Activated naive CD8-positive, alpha-beta T cell (primary cell): ENCODE results near the gene TMEM97.
"Not testable (repeated sequence)": the region's sequence is repeated elsewhere in the genome, so short reads cannot be mapped to it uniquely, and the experiment has no call there.

ENCODE experiments used
- H3K27ac Mint-ChIP-seq: one replicate; pipeline ENCODE4 v1.8.0; 2021; ENCODE audit warnings: mixed read lengths
- H3K27me3 Mint-ChIP-seq: one replicate; pipeline ENCODE4 v1.8.0; 2021; ENCODE audit warnings: mixed read lengths
- H3K36me3 Mint-ChIP-seq: one replicate; pipeline ENCODE4 v1.8.0; 2021; ENCODE audit warnings: mixed read lengths
- H3K4me1 Mint-ChIP-seq: one replicate; pipeline ENCODE4 v1.8.0; 2021; ENCODE audit warnings: low read depth, mixed read lengths
- H3K4me3 Mint-ChIP-seq: one replicate; pipeline ENCODE4 v1.8.0; 2021; ENCODE audit warnings: mild to moderate bottlenecking, mixed read lengths
- H3K9me3 Mint-ChIP-seq: one replicate; pipeline ENCODE4 v1.8.0; 2021; ENCODE audit warnings: low read depth, mixed read lengths

TMEM97 gene

DNA sequence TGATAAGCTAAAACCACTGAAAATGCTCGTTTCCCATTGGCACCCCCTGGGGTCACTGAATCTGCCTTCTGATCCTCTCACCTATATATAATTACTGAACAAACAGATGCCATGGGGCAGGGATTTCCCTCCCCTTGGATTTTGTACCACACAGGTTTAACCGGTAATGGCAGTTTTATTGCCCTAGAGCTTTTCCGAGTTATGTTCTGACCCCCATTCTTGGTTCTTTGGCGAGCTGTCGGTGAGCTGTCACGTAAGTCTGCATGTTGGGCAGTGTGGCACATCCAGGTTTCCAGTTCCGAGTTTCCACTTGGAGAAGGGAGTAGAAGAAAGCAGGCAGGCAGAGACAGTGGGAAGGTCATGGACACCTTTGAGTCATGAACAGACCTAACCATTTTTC lies 7.1 kb downstream of the TMEM97 start:
- Mint-ChIP-seq H3K36me3 (peaks cover 8% of the 10 kb centered on the region), H3K4me1 (peaks cover 7% of the 10 kb centered on the region), H3K27ac (no peak overlapping the region), H3K4me3 (no peak overlapping the region), H3K27me3 (no peaks in the 10 kb centered on the region), H3K9me3 (no peaks in the 10 kb centered on the region)

DNA sequence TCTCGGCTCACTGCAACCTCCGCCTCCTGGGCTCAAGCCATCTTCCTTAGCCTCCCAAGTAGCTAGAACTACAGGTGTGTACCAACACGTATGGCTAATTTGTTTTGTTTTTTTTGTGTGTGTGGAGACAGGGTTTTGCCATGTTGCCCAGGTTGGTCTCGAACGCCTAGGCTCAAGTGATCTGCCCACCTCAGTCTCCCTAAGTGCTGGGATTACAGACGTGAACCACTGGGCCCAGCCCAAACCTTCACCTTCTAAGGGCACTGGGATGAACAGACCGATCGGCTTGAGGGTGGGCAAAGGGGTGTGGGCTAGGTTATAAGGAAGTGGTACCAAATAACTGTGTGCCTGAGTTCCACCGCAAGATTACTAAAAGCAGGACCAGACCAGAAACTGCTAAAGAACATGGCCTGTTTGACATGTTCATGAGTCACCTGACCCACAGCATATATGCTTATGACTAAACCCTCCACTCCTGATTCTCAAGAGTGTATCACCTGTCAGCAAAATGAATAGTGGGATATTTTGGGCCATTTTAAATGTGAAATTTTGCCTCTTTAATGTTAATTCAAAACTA lies 8.1 kb downstream of the TMEM97 start:
- Mint-ChIP-seq H3K4me3 (no peak overlapping the region), H3K36me3 (peaks cover 8% of the 10 kb centered on the region), H3K9me3 (no peaks in the 10 kb centered on the region), H3K27me3 (no peaks in the 10 kb centered on the region), H3K4me1 (peaks cover 8% of the 10 kb centered on the region), H3K27ac (no peak overlapping the region)

DNA sequence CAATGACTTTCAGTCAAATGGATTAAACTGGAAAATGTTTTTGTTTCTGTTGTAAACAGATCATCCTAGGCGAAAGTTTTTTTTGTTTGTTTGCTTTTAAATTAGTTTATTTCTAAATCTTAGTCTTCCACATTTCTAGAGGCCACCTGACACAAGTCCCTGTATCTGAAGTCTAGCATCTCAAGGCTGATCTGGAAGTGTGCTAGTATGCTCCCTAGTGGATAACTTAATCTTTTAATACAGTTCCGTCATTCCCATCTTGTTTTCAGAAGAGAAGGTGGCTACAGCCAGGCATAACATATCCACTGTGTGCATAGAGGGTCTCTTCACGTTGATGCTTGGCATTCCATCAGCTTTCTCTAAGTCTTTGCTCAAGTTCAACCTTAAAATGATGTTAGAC lies 8.7 kb downstream of the TMEM97 start:
- no peaks in the 10 kb centered on the region for H3K27me3 Mint-ChIP-seq
- H3K9me3 Mint-ChIP-seq = no peaks in the 10 kb centered on the region
- H3K4me1 Mint-ChIP-seq = peaks cover 11% of the 10 kb centered on the region
- H3K27ac Mint-ChIP-seq = no peak overlapping the region
- H3K4me3 Mint-ChIP-seq = no peak overlapping the region
- peaks cover 4% of the 10 kb centered on the region for H3K36me3 Mint-ChIP-seq

DNA sequence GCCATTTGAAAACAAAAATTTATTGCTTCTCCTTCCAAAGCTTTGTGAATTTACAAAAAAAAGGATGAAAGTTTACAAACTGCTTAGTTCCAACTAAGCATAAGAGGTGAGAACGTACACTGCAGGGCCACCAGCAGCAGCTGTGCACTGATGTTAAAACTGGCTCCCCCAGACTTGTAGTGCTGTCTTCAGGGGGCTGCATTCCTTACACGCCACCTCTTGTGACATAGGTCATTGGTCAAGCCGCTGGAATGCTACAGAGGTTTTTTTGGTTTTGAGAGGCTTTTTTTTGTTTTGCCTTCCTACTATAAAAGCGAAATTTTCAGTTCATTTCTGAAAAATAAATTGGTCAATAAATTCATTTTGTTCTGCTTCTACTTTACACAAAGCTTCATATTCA lies 9.3 kb downstream of the TMEM97 start:
- H3K27ac Mint-ChIP-seq = no peak overlapping the region
- no peaks in the 10 kb centered on the region for H3K27me3 Mint-ChIP-seq
- peaks cover 12% of the 10 kb centered on the region for H3K4me1 Mint-ChIP-seq
- H3K9me3 Mint-ChIP-seq = no peaks in the 10 kb centered on the region
- no peak overlapping the region for H3K4me3 Mint-ChIP-seq
- peaks cover 4% of the 10 kb centered on the region for H3K36me3 Mint-ChIP-seq

DNA sequence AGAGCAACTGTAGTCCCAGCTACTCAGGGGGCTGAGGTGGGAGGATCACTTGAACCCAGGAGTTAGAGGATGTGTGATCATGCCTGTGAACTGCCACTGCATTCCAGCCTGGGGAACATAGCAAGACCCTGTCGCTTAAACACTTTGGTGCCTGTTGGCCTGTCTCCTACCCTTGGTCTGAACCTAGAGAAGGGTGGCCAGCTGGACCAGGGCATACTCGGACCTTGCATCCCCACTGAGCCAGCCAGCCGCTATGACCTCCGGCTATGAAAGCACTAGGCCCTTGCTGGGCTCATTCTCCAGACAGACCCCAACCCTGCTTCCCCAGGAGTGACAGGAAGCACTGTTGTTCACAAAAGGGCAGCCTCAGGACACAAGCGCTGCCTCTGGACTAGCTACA lies 11.7 kb downstream of the TMEM97 start:
- H3K4me1 Mint-ChIP-seq = peaks cover 29% of the 10 kb centered on the region
- no peaks in the 10 kb centered on the region for H3K27me3 Mint-ChIP-seq
- H3K27ac Mint-ChIP-seq = no peak overlapping the region
- H3K4me3 Mint-ChIP-seq = no peak overlapping the region
- peaks cover 4% of the 10 kb centered on the region for H3K36me3 Mint-ChIP-seq
- H3K9me3 Mint-ChIP-seq = no peaks in the 10 kb centered on the region

DNA sequence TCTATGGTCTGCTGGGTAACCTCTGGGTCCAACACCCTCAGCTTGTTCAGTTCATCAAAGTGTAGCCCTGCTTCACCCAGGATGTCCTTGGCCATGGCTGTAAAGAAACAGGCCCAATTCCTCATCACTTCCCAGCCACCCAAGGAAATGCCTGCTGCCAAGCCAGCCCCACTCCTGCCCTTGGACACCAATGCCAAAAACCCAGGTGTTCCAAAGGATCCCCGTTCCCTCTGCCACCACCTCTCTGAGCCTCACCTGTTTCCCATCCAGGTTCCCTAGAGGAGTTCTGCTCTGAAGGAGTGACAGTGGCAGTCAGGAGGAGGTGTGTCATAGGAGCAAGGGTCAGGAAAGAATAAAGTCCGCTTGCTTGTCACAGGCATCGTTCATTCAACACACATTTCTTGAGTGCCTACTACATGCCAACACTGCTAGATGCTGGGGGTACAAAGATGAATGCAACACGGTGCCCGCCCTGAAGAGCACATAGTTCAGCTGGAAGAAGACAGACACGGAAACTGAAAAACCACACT lies 13.0 kb downstream of the TMEM97 start:
- Mint-ChIP-seq H3K4me1 (peaks cover 40% of the 10 kb centered on the region), H3K36me3 (peaks cover 3% of the 10 kb centered on the region), H3K9me3 (no peaks in the 10 kb centered on the region), H3K27me3 (no peaks in the 10 kb centered on the region), H3K27ac (no peak overlapping the region), H3K4me3 (no peak overlapping the region)

DNA sequence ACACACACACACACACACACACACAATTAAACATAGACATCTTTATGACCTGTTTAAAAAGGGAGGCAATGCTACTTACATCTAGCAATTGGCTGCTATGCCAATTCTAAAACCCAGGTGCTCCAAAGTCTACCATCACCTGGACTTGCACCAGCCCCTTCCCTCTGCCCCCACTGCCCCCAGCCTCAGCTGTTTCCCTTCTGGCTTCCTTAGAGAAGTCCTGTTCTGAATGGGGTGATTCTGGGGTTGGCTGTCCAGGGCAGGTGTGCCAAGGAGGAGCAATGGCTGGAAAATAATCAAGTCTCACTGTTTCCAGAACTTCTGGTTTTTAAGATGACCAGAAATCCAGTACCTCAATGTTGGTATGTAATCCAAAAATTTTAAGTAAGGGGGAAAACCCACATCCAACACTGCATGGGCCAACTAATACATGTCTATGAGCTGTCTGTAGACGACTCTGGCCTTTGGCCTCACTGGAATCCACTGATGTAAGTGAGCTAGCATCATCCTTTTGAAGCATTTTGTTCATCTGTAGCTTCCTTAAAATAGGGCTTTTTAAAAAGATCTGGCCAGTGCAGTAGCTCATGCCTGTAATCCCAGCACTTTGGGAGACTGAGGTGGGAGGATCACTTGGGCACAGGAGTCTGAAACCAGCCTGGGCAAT lies 14.2 kb downstream of the TMEM97 start:
- Mint-ChIP-seq H3K4me3 (no peak overlapping the region), H3K4me1 (peaks cover 45% of the 10 kb centered on the region), H3K9me3 (no peaks in the 10 kb centered on the region), H3K36me3 (peaks cover 5% of the 10 kb centered on the region), H3K27ac (no peak overlapping the region), H3K27me3 (no peaks in the 10 kb centered on the region)

DNA sequence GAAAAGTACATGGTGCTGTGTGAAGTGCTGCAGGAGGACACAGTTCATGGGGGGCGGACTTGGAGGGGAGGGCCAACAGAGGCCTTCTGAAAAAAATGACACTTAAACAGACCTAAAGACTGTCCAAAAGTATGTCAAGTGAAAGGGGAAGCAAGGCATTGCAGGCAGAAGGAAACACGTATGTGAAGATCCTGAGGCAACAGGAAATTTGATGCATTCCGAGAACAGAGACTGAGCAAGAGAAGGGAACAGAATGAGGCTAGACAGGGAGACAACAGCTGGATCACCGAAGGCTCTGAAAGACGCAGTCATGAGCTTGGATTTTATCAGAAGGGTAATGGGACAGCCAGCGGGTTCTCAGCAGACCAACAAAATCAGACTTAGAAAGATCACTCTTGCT lies 15.2 kb downstream of the TMEM97 start:
- Mint-ChIP-seq H3K27me3 (no peaks in the 10 kb centered on the region), H3K4me3 (peak overlapping the region; percentile 96), H3K36me3 (peaks cover 2% of the 10 kb centered on the region), H3K4me1 (peaks cover 50% of the 10 kb centered on the region), H3K9me3 (no peaks in the 10 kb centered on the region), H3K27ac (peak overlapping the region; percentile 79)

DNA sequence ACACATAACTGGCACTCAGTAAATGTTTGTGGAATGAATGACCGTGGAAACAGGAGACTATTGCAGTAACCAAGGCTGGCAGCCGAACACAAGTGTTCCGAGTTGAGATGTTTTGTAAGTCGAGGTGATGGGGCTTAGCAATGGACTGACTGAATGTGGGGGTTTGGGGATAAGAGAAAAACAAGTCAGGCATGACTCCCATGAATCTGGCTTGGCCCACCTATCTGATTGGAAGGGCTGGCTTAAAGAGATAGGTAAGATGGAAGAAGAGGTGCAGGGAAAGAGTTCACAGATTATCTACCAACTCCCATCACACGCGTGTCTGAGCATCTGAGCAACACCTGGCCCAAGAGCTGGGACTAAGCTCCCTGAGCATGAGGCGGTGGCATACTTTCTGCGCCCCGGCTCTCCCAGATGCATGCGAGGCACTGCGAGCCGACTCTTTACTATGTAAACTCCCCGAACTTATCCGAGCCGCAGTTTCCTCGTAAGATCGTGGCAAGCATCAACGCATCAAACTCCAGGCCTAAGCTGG lies 15.7 kb downstream of the TMEM97 start:
- Mint-ChIP-seq H3K27ac (peak overlapping the region; percentile 79), H3K4me3 (peak overlapping the region; percentile 96), H3K9me3 (no peaks in the 10 kb centered on the region), H3K36me3 (peaks cover 2% of the 10 kb centered on the region), H3K27me3 (no peaks in the 10 kb centered on the region), H3K4me1 (peaks cover 54% of the 10 kb centered on the region)

DNA sequence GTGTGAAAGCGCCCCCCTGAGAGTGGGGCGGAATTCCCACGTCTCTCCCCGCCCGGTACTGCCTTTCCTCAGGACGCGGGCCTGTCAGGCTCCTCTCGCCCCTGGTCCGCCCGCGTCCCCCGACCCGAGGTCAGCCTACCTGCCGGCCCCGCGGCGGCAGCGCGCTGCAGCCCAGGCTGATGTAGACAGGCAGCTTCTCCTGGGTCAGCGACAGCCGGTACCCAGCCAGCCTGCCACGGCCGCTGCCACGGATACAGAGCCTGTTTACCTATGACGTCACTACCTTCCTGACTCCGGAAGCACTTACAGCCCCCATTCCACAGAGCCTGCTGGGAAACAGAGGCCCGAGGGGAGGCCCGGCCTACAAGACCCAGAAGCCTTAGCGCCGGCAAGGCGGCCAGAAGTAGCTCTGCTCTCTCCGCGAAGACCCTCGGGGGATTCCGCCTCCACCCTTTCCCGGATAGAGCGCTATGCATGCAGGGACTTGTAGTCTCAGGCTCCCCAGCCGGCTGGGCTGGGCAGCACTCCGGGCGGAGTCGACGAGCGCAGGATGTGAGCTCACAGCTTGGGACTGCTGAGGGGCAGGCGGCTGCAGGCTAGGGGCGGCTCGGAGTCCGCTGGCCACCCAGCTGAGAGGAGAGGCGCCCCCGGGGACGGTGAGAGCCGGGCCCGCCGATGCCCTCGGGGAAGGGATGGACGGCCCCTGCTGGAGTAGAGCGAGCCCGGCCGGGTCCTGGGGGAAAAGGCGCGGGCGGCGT lies 16.4 kb downstream of the TMEM97 start, which contains the start of the genes IFT20 and TNFAIP1:
TSS of gene IFT20 (minus strand) at position 272 of the 758 bp plus-strand sequence. CDS start 3,487 bp downstream, outside the sequence.
TSS of gene TNFAIP1 (plus strand) at position 561 of the 758 bp plus-strand sequence. CDS start 3,761 bp downstream, outside the sequence.
- Mint-ChIP-seq H3K36me3 (peaks cover 2% of the 10 kb centered on the region), H3K27ac (peak within 1 kb of the TSS; percentile 79), H3K9me3 (no peaks in the 10 kb centered on the region), H3K27me3 (no peaks in the 10 kb centered on the region), H3K4me1 (peaks cover 54% of the 10 kb centered on the region), H3K4me3 (peak within 1 kb of the TSS; percentile 96)

DNA sequence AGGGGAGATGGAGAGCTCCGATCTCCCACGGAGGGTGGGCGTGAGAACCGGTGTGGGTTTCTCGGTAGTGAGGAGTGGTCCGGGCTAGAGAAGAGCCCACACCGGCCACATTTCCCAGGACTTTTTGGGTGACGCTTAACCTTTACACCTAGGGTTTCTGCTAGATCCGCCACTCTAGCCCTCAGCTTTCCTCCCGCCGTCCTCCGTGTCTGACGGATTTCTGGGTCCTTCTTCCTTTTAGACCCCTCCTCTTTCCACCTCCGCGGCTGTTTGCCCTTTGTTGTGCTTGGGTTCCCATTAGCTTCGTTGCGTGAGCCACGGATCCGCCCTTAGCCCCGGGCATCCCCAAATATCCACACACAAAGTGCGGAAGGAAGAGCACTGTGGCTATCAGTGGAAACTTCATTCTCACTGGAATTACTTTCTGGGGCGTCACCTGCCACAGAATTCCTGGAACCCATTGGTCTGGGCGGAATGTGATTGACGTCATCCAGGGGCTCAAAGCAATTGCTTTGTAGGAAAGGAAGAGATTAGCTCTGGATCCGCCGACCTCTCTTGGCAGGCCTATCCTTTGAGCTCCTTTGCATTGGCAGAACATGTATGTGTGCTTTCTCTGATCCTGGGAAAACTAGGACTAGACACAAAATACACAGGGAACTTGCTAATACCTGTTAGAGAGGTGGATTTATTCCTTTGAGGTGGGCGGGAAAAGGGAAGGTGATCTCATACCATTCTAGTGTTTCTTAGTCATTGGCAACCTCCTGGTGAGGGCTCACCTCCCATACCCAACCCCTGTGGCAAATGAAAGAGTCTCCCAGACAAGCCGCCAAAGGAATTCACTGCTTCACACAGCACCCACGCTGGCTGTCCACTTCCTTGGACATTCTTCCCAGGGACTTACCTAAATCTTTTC lies 17.2 kb downstream of the TMEM97 start:
- Mint-ChIP-seq H3K9me3 (no peaks in the 10 kb centered on the region), H3K4me3 (peak overlapping the region; percentile 96), H3K27me3 (no peaks in the 10 kb centered on the region), H3K27ac (peak overlapping the region; percentile 76), H3K4me1 (peaks cover 54% of the 10 kb centered on the region), H3K36me3 (peaks cover 2% of the 10 kb centered on the region)

DNA sequence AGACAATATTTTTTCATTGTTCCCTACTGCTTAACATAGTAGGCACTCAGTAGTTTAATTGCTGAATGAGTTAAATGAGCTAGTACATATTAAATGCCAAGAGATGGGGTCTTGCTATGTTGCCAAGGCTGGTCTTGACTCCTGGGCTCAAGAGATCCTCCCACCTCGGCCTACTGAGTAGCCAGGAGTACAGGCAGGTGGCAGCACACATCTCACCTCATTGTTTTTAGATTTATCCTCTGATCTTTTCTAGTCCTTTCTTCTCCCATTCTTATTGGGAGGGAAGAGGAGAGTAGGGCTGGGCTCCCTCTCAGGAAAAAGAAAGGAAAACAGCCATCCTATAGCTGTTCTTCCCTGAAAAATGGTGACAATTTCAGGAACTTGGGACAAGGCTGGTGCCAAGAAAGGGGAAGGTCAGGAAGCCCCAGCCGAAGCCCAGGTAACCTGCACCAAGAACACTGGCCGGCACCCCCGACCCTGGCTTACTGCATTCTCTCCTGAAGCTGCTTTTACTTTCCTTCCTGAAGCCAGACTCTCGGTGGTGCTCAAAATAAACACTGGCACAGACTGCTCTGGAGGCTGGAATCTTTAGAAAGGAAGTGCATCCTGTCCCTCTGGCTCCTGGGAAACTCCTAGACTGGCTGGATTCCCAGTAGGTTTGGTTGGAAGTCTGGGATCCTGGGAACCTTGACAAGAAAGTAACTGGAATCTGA lies 19.2 kb downstream of the TMEM97 start:
- H3K4me1 Mint-ChIP-seq = peaks cover 48% of the 10 kb centered on the region
- no peak overlapping the region for H3K27ac Mint-ChIP-seq
- no peak overlapping the region for H3K4me3 Mint-ChIP-seq
- H3K36me3 Mint-ChIP-seq = peaks cover 2% of the 10 kb centered on the region
- H3K9me3 Mint-ChIP-seq = no peaks in the 10 kb centered on the region
- H3K27me3 Mint-ChIP-seq = no peaks in the 10 kb centered on the region

DNA sequence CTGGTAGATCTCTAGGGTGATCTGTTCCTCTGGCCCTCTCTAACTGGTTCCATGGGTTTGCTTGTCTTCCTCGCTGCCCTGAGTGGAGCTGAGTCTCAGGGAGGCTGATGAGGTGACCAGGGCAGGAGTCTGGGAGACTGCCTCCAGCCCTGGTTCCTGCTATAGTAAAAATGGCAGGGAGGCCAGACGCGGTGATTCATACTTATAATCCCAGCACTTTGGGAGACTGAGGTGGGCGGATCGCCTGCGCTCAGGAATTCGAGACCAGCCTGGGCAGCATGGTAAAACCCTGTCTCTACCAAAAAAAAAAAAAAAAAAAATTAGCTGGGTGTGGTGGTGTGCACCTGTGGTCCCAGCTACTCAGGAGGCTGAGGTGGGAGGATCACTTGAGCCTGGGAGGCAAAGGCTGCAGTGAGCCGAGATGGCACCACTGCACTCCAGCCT lies 19.8 kb downstream of the TMEM97 start:
- H3K4me3 Mint-ChIP-seq, H3K9me3 Mint-ChIP-seq, H3K27me3 Mint-ChIP-seq, H3K36me3 Mint-ChIP-seq, H3K27ac Mint-ChIP-seq: not testable (repeated sequence)
- H3K4me1 Mint-ChIP-seq = peaks cover 45% of the 10 kb centered on the region
